OCI-LY1 (cell line): ENCODE data around the gene OR2F1.

ENCODE experiments used
- CTCF ChIP-seq: fragments of 200-600 bp; sonication (generic), shearing (Covaris generic); IDR thresholded peaks from 2 replicates; pipeline ENCODE4 v1.5.1; 2017; ENCODE audit warnings: mild to moderate bottlenecking, antibody characterized with exemption, low read length, moderate library complexity, mixed read lengths
- EZH2 ChIP-seq: fragments of 200-600 bp; sonication (generic), shearing (Covaris generic); IDR thresholded peaks from 2 replicates; pipeline ENCODE4 v1.8.0; 2017; ENCODE audit warnings: borderline replicate concordance, mixed run types, mild to moderate bottlenecking, antibody characterized with exemption, low read length, moderate library complexity, mixed read lengths

- TF ChIP-seq CTCF (no peak), EZH2 (no peak)
Observed at GRCh38 chr7:143993924-143994323, 39.3 kb downstream of the OR2F1 start.
